Endothelial cell of umbilical vein (primary cell): ENCODE measurements around the gene HTRA2. TPM values are rescaled to one million over a fixed set of nuclear protein-coding genes. Genes with fewer than 3 reads are reported as not detected.
A peak's percentile ranks its signal among the peaks of the same experiment; 100 is the strongest.

ENCODE experiments used
- BruUV-seq: library from RNA; stranded (reverse); fragments of 400-500 nt; replicated peaks from 2 replicates; lab custom pipeline; 2021; lab: Mats Ljungman, UMichigan
- CTCF ChIA-PET: fragments of 300-600, 350-600 bp; sonication (Branson Sonifier 250); formaldehyde crosslinking; loops from one replicate; lab custom pipeline; 2021; ENCODE audit warnings: antibody characterized with exemption, inconsistent platforms; lab: Charles Lee
- POLR2A ChIA-PET: fragments of 300-600, 350-600 bp; sonication (Branson Sonifier 250); formaldehyde crosslinking; loops from one replicate; lab custom pipeline; 2021; ENCODE audit warnings: antibody characterized with exemption, inconsistent platforms; lab: Charles Lee
- DNase-seq: peaks from one replicate; pipeline ENCODE4 v3.0.0-alpha.2; 2011; ENCODE audit warnings: low read depth, low spot score
- FAIRE-seq: peaks from 2 replicates; lab custom pipeline; 2011; peaks lifted over from hg19 to GRCh38; lab: Jason Lieb, UNC
- H2AFZ ChIP-seq: 2 replicates; pipeline ENCODE4 v1.6.0; 2012; ENCODE audit warnings: low read depth, low read length, control low read depth, inconsistent platforms
- H3K27ac ChIP-seq: 2 replicates; pipeline ENCODE4 v1.5.1; 2011; ENCODE audit warnings: low read depth, mild to moderate bottlenecking, control low read depth, low read length, moderate library complexity; ENCODE audit not compliant: insufficient read depth
- H3K27me3 ChIP-seq, 2 experiments: 2 replicates each; pipeline versions ENCODE4 v1.6.0 to v1.6.1; 2011; ENCODE audit warnings: low read length in 2 of 2, mixed read lengths in 1 of 2; ENCODE audit not compliant: control insufficient read depth in 2 of 2, insufficient read depth in 2 of 2
- H3K36me3 ChIP-seq, 2 experiments: 2 replicates in 1 of 2; 3 replicates in 1 of 2; pipeline ENCODE4 v1.5.1; 2011; ENCODE audit warnings: low read length in 2 of 2, mild to moderate bottlenecking in 1 of 2, moderate library complexity in 1 of 2; ENCODE audit not compliant: control insufficient read depth in 2 of 2, insufficient read depth in 2 of 2; ENCODE audit errors: extremely low read depth in 1 of 2
- H3K4me1 ChIP-seq: 3 replicates; pipeline ENCODE4 v1.5.1; 2011; ENCODE audit warnings: mild to moderate bottlenecking, low read length; ENCODE audit not compliant: control insufficient read depth, insufficient read depth; ENCODE audit errors: extremely low read depth
- H3K4me2 ChIP-seq: 2 replicates; pipeline ENCODE4 v1.6.1; 2011; ENCODE audit warnings: low read length, control low read depth, mixed read lengths; ENCODE audit not compliant: insufficient read depth
- H3K4me3 ChIP-seq, 3 experiments: fragments of 200-600 bp in 1 of 3; sonication (generic), shearing (Covaris generic) in 1 of 3; replicated peaks in 1 of 3; 2 replicates each; pipeline ENCODE4 v1.5.1; 2011 to 2016; ENCODE audit warnings: control low read depth in 3 of 3, low read length in 3 of 3, mild to moderate bottlenecking in 2 of 3, inconsistent platforms in 1 of 3, low read depth in 1 of 3, moderate library complexity in 1 of 3; ENCODE audit not compliant: insufficient read depth in 1 of 3
- H3K79me2 ChIP-seq: 2 replicates; pipeline ENCODE4 v1.6.0; 2012; ENCODE audit warnings: low read length, inconsistent platforms; ENCODE audit not compliant: control insufficient read depth, insufficient read depth
- H3K9ac ChIP-seq: replicated peaks from 2 replicates; pipeline ENCODE3; 2011; ENCODE audit warnings: low read length, control low read depth; ENCODE audit not compliant: insufficient read depth; ENCODE audit errors: extremely low read depth
- H3K9me1 ChIP-seq: replicated peaks from 3 replicates; pipeline ENCODE4 v1.6.0; 2011; ENCODE audit warnings: mild to moderate bottlenecking, low read length; ENCODE audit not compliant: control insufficient read depth, insufficient read depth; ENCODE audit errors: extremely low read depth
- H3K9me3 ChIP-seq: replicated peaks from 2 replicates; pipeline ENCODE4 v1.5.1; 2012; ENCODE audit warnings: low read length, inconsistent platforms; ENCODE audit not compliant: control insufficient read depth, insufficient read depth
- H4K20me1 ChIP-seq: replicated peaks from 2 replicates; pipeline ENCODE3; 2011; ENCODE audit warnings: mild to moderate bottlenecking, low read length; ENCODE audit not compliant: control insufficient read depth, insufficient read depth; ENCODE audit errors: extremely low read depth
- CTCF ChIP-seq, 2 donors: IDR thresholded peaks; 1 replicate in 1 of 2; 2 replicates in 1 of 2; pipeline ENCODE4 v1.5.1; 2011; ENCODE audit warnings: low read length in 2 of 2, mild to moderate bottlenecking in 2 of 2, moderate library complexity in 2 of 2, control low read depth in 1 of 2, inconsistent platforms in 1 of 2, low read depth in 1 of 2; ENCODE audit not compliant: insufficient read depth in 1 of 2; ENCODE audit errors: extremely low read depth in 1 of 2
- EZH2 ChIP-seq: IDR thresholded peaks from 2 replicates; pipeline ENCODE4 v1.6.1; 2012; ENCODE audit warnings: borderline replicate concordance, low read depth, mild to moderate bottlenecking, moderate library complexity, low read length, inconsistent platforms; ENCODE audit not compliant: severe bottlenecking
- FOS ChIP-seq: IDR thresholded peaks from 2 replicates; pipeline ENCODE4 v1.6.1; 2011; ENCODE audit warnings: mild to moderate bottlenecking, low read length, moderate library complexity, borderline replicate concordance; ENCODE audit not compliant: insufficient read depth
- GATA2 ChIP-seq: IDR thresholded peaks from 2 replicates; pipeline ENCODE4 v1.7.0; 2011; ENCODE audit warnings: low read depth, mild to moderate bottlenecking, moderate library complexity, mixed read lengths, low read length; ENCODE audit not compliant: insufficient read length, insufficient read depth
- JUN ChIP-seq: IDR thresholded peaks from 2 replicates; pipeline ENCODE4 v1.6.1; 2011; ENCODE audit warnings: borderline replicate concordance, low read depth; ENCODE audit not compliant: insufficient read length, insufficient read depth
- MAX ChIP-seq: IDR thresholded peaks from 2 replicates; pipeline ENCODE4 v1.6.1; 2011; ENCODE audit not compliant: insufficient read depth, insufficient read length
- MYC ChIP-seq: IDR thresholded peaks from one replicate; pipeline ENCODE4 v1.6.1; 2011; ENCODE audit warnings: mild to moderate bottlenecking, low read depth, low read length
- POLR2A ChIP-seq: IDR thresholded peaks from 2 replicates; pipeline ENCODE4 v1.6.1; 2012; ENCODE audit warnings: low read depth, mild to moderate bottlenecking, control low read depth, low read length
- POLR2AphosphoS5 ChIP-seq: IDR thresholded peaks from 2 replicates; pipeline ENCODE4 v1.6.1; 2012; ENCODE audit warnings: low read depth, mild to moderate bottlenecking, control low read depth, low read length, moderate library complexity; ENCODE audit not compliant: insufficient read depth
- dilution Hi-C: fragments of 300-500 bp; cut with MboI; formaldehyde crosslinking; loops from one replicate; pipeline ENCODE4 v1.15.0; 2019; ENCODE audit warnings: low sequenced_read_pairs; ENCODE audit not compliant: extremely low pct_ligation_motif_present
- intact Hi-C: fragments of 100-400 bp; cut with micrococcal nuclease; formaldehyde crosslinking; loops from one replicate; pipeline ENCODE4 v1.10.0; 2022
- polyA plus RNA-seq, 4 experiments: library from polyadenylated mRNA; depleted of rRNA in 3 of 4; stranded (reverse) in 3 of 4; unstranded in 1 of 4; fragments of >200 nt; gene quantifications; 2 replicates each; pipeline versions ENCODE4 v1.2.1 to v1.2.3, GENCODE V29; 2011 to 2012; ENCODE audit warnings: missing spikeins in 1 of 4
- total RNA-seq: library from RNA; stranded (reverse); gene quantifications from 2 replicates; pipeline ENCODE4 v1.2.3, GENCODE V29; 2021

Gene HTRA2
- total and polyA plus RNA-seq, 2 donors (not counting 3 experiments of a cell fraction or from before 2014, with no cell fraction given): 34.3 to 54.1 TPM

- Histone ChIP-seq H4K20me1 (no peaks in the 10 kb centered on the region), H3K4me3 (peak overlapping the region; percentile 6 to 79 (median 66)), H3K36me3 (peaks cover 0 to 3% of the 10 kb centered on the region in 2 experiments), H3K9me3 (no peaks in the 10 kb centered on the region), H3K4me1 (peaks cover 13% of the 10 kb centered on the region), H3K79me2 (peaks cover 16% of the 10 kb centered on the region), H3K4me2 (peak overlapping the region; percentile 68), H3K27ac (no peak overlapping the region), H2AFZ (no peak overlapping the region), H3K9ac (no peak overlapping the region), H3K9me1 (no peaks in the 10 kb centered on the region), H3K27me3 (no peaks in the 10 kb centered on the region)
- ChIA-PET CTCF (interaction anchor here (1.0 to 5.6 kb wide), 9 partner anchors 9 to 107 kb away, joined by 3 to 82 read pairs (median 12); partner anchors contain the start of genes AUP1, HTRA2, INO80B and MRPL53), POLR2A (no interaction called here)
- dilution Hi-C loops (no loop called here), intact Hi-C loops (no loop called here)
- FAIRE-seq: no peak
- TF ChIP-seq CTCF (IDR thresholded peaks at IDR 0.05; ENCODE audit: extremely low read depth in 1 of 2, insufficient read depth in 1 of 2, low read depth in 1 of 2, low read length in 2 of 2) (no peak), GATA2 (no peak), MAX (no peak), EZH2 (no peak), POLR2AphosphoS5 (no peak), MYC (no peak), JUN (no peak), FOS (no peak), POLR2A (no peak)
- DNase-seq: no peak
- no TSS peak for BruUV-seq
Measured at GRCh38 chr2:74481431-74481830, 48.3 kb upstream of the HTRA2 start.
